CD4-positive, alpha-beta T cell treated with Interleukin-15 for 4 hours (primary cell): ENCODE results near the gene NAA35.
"Not testable (repeated sequence)": the region's sequence is repeated elsewhere in the genome, so short reads cannot be mapped to it uniquely, and the experiment has no call there.

Experiments used
- DNase-seq: peaks from one replicate; pipeline ENCODE4 v3.0.0-alpha.2; 2020; ENCODE audit warnings: low spot score

The NAA35 gene

GRCh38 chr9:85940832-85941621 lies at the start of gene NAA35:
TSS of gene NAA35 (plus strand) at chr9:85941146. CDS start at chr9:85942160, 1,014 bp downstream.
- DNase-seq, result peak; percentile 99

GRCh38 chr9:85892401-85892800 lies 48.5 kb upstream of the NAA35 start:
- no peak for DNase-seq

GRCh38 chr9:85895685-85896084 lies 45.3 kb upstream of the NAA35 start:
- no peak for DNase-seq

- DNase-seq, result no peak
These were observed 43.1 kb upstream of the NAA35 start for GRCh38 chr9:85897848-85898247.

GRCh38 chr9:85898332-85898731 lies 42.6 kb upstream of the NAA35 start:
- no peak for DNase-seq

- DNase-seq, result no peak
These were observed 41.6 kb upstream of the NAA35 start for GRCh38 chr9:85899388-85899787.

- DNase-seq, result peak; percentile 41
These were observed 40.3 kb upstream of the NAA35 start for GRCh38 chr9:85900504-85901201.

GRCh38 chr9:85904975-85905374 lies 36.0 kb upstream of the NAA35 start:
- no peak for DNase-seq

GRCh38 chr9:85905957-85906356 lies 35.0 kb upstream of the NAA35 start:
- no peak for DNase-seq

- no peak for DNase-seq
These were observed 31.6 kb upstream of the NAA35 start for GRCh38 chr9:85909390-85909789.

- no peak for DNase-seq
These were observed 26.8 kb upstream of the NAA35 start for GRCh38 chr9:85914108-85914507.

- DNase-seq, result no peak
These were observed 23.2 kb upstream of the NAA35 start for GRCh38 chr9:85917756-85918155.

- no peak for DNase-seq
These were observed 15.5 kb upstream of the NAA35 start for GRCh38 chr9:85925493-85925892.

- DNase-seq, result no peak
These were observed 13.9 kb upstream of the NAA35 start for GRCh38 chr9:85927076-85927475.

GRCh38 chr9:85931495-85931894 lies 9.5 kb upstream of the NAA35 start:
- DNase-seq, result no peak

GRCh38 chr9:85935950-85936349 lies 5.0 kb upstream of the NAA35 start:
- DNase-seq, result not testable (repeated sequence)

- DNase-seq, result no peak
These were observed 593 bp upstream of the NAA35 start for GRCh38 chr9:85940275-85940831.

GRCh38 chr9:85941622-85941940 lies 635 bp downstream of the NAA35 start:
- no peak for DNase-seq

GRCh38 chr9:85941966-85942912 lies 1.3 kb downstream of the NAA35 start:
- no peak for DNase-seq

- DNase-seq, result no peak
These were observed 2.2 kb downstream of the NAA35 start for GRCh38 chr9:85942913-85943709.

GRCh38 chr9:85943757-85944430 lies 2.9 kb downstream of the NAA35 start:
- no peak for DNase-seq
